MM.1S (cell line): ENCODE measurements around the gene IL1RAPL2.

Experiments
- EZH2phosphoT487 ChIP-seq: fragments of 300-600 bp; sonication (generic); IDR thresholded peaks from 2 replicates; pipeline ENCODE4 v1.6.1; 2018; ENCODE audit warnings: antibody characterized with exemption, low read length
- TF ChIP-seq, protein P1 (sequence below): fragments of 300-600 bp; sonication (generic); IDR thresholded peaks from 2 replicates; pipeline ENCODE4 v1.5.1; 2016; ENCODE audit warnings: antibody characterized with exemption, low read length, mixed read lengths

DNA sequence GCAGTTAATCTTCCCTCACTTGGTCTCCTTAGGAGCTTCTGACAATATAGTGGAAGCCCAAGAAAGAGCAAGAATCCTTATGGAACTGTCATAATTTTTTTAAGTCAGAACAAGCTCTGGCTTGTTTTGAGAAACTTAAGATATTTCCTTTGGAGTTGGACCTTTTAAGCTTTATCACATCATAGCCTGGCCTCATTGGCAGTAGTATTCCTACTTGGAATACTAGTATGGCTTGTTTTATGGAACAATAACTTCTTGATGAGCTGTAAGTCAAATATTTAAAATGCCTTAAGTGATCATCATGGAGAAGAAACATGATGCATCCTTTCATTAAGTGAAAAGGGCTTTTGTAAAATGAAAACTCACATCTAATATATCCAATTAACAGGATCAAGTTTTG, 1178.3 kb downstream of the IL1RAPL2 start:
- TF ChIP-seq, protein P1, sequence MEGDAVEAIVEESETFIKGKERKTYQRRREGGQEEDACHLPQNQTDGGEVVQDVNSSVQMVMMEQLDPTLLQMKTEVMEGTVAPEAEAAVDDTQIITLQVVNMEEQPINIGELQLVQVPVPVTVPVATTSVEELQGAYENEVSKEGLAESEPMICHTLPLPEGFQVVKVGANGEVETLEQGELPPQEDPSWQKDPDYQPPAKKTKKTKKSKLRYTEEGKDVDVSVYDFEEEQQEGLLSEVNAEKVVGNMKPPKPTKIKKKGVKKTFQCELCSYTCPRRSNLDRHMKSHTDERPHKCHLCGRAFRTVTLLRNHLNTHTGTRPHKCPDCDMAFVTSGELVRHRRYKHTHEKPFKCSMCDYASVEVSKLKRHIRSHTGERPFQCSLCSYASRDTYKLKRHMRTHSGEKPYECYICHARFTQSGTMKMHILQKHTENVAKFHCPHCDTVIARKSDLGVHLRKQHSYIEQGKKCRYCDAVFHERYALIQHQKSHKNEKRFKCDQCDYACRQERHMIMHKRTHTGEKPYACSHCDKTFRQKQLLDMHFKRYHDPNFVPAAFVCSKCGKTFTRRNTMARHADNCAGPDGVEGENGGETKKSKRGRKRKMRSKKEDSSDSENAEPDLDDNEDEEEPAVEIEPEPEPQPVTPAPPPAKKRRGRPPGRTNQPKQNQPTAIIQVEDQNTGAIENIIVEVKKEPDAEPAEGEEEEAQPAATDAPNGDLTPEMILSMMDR, result no peak
- no peak for TF ChIP-seq EZH2phosphoT487
